Measurements from ENCODE around the gene THSD7A. TPM values are rescaled to one million over a fixed set of nuclear protein-coding genes. Genes with fewer than 3 reads are reported as not detected.

The THSD7A gene
- total and polyA plus RNA-seq, 2 of the 4 experiments (the other 2 are of a cell fraction): 0.02 to 0.18 TPM

GRCh38 chr7:11492307-11492706, 339.7 kb downstream of the THSD7A start:
- Histone ChIP-seq H3K18ac (ENCODE audit: low read depth, low read length) (no peak overlapping the region), H3K4ac (ENCODE audit: low read depth, low read length) (no peak overlapping the region), H2AK5ac (ENCODE audit: low read depth, low read length) (no peak overlapping the region), H3K14ac (replicated peaks; ENCODE audit: low read depth, low read length) (no peak overlapping the region), H3K56ac (ENCODE audit: extremely low read depth, insufficient read depth, low read length) (no peak overlapping the region), H3K27ac (ENCODE audit: insufficient read depth, low read length) (no peak overlapping the region), H2BK120ac (ENCODE audit: low read depth, low read length) (no peak overlapping the region), H4K8ac (ENCODE audit: low read depth in 2 of 2, low read length in 2 of 2) (no peak overlapping the region), H4K91ac (ENCODE audit: insufficient read depth, low read depth, low read length) (no peak overlapping the region), H4K5ac (ENCODE audit: low read depth, low read length) (no peak overlapping the region), H2BK20ac (ENCODE audit: low read depth, low read length) (no peak overlapping the region), H3K9me3 (ENCODE audit: control insufficient read depth, insufficient read depth, low read length) (no peaks in the 10 kb centered on the region; the same call in 1 of the 2 replicates), H3K4me3 (ENCODE audit: insufficient read depth, low read depth, low read length) (no peak overlapping the region), H2AK9ac (replicated peaks; ENCODE audit: low read depth, low read length, poor library complexity) (no peak overlapping the region), H3K9ac (ENCODE audit: low read depth, low read length) (no peak overlapping the region), H3K23ac (ENCODE audit: low read depth, low read length) (no peak overlapping the region), H2BK15ac (ENCODE audit: low read depth, low read length) (no peak overlapping the region), H3K9me1 (ENCODE audit: insufficient read depth, low read length) (no peaks in the 10 kb centered on the region), H3K36me3 (ENCODE audit: control insufficient read depth, insufficient read depth, low read length) (no peaks in the 10 kb centered on the region), H3K79me1 (ENCODE audit: low read depth in 1 of 2, low read length in 2 of 2) (no peaks in the 10 kb centered on the region), H3K4me2 (ENCODE audit: low read depth, low read length) (no peak overlapping the region), H3K4me1 (ENCODE audit: control insufficient read depth, insufficient read depth, low read length) (no peaks in the 10 kb centered on the region), H4K20me1 (ENCODE audit: insufficient read depth, low read length) (no peaks in the 10 kb centered on the region), H3K27me3 (ENCODE audit: control insufficient read depth, insufficient read depth, low read length) (no peaks in the 10 kb centered on the region), H2AFZ (replicated peaks; ENCODE audit: low read length, poor library complexity) (no peak overlapping the region), H2BK5ac (ENCODE audit: low read depth, low read length, poor library complexity, severe bottlenecking) (no peak overlapping the region)
- DNase-seq: no peak
- intact Hi-C loops (cut with micrococcal nuclease) (no loop called here), in situ Hi-C loops (cut with MboI; ENCODE audit: low sequenced_read_pairs) (no loop called here), dilution Hi-C loops (cut with HindIII; ENCODE audit: low sequenced_read_pairs, unreplicated experiment) (no loop called here)
- POLR2A ChIA-PET (ENCODE audit: unreplicated experiment): no interaction called here
- ATAC-seq (ENCODE audit: low read depth): no peak
- no TSS peak for BruUV-seq (replicated peaks)
- WGBS, 2 experiments (ENCODE audit: extremely low coverage in 2 of 2, insufficient read length in 1 of 2): no CpG with 5 or more reads among the region's 1 CpG
- TF ChIP-seq CTCF (conservative IDR thresholded peaks at IDR 0.05; ENCODE audit: low read depth, low read length): no peak
- TF ChIP-seq MXI1 (IDR thresholded peaks at IDR 0.05; ENCODE audit: borderline replicate concordance, low read depth, low read length): no peak
- no peak for TF ChIP-seq SMC3 (IDR thresholded peaks at IDR 0.05; ENCODE audit: low read depth, low read length)
- CTCF ChIA-PET: interaction anchor here (0.7 kb wide), 1 partner anchor 12 kb away, joined by 3 read pairs; no protein-coding TSS in a partner anchor

All from IMR-90 (cell line).